ENCODE measurements around the gene DUSP15.

Gene DUSP15

GRCh38 chr20:31913431-31914157 is 43.3 kb upstream of the DUSP15 start:
- Histone ChIP-seq H3K9me3 (ENCODE audit: control insufficient read depth, low read length) (no peaks in the 10 kb centered on the region), H3K27me3 (ENCODE audit: control insufficient read depth in 1 of 2, insufficient read depth in 1 of 2, low read length in 2 of 2) (peaks cover 63 to 84% of the 10 kb centered on the region in 2 experiments), H2BK120ac (ENCODE audit: low read depth, low read length) (no peak overlapping the region), H3K4me3 (ENCODE audit: insufficient read depth in 1 of 2, low read depth in 1 of 2, low read length in 2 of 2) (no peak overlapping the region), H2AFZ (ENCODE audit: low read depth, low read length) (no peak overlapping the region), H3K9ac (ENCODE audit: low read length) (no peak overlapping the region), H2AK5ac (ENCODE audit: low read length, severe bottlenecking) (no peak overlapping the region), H3K18ac (ENCODE audit: low read depth in 1 of 2, low read length in 2 of 2) (no peak overlapping the region), H2BK5ac (ENCODE audit: low read depth, low read length, poor library complexity, severe bottlenecking) (no peak overlapping the region), H4K91ac (ENCODE audit: low read length) (no peak overlapping the region), H3K27ac (ENCODE audit: low read length, poor library complexity, severe bottlenecking) (no peak overlapping the region), H3K4me2 (ENCODE audit: low read length, poor library complexity, severe bottlenecking) (no peak overlapping the region), H3K36me3 (ENCODE audit: control insufficient read depth in 1 of 2, insufficient read depth in 2 of 2, low read depth in 1 of 2, low read length in 2 of 2) (no peaks in the 10 kb centered on the region), H3K4ac (ENCODE audit: low read depth in 1 of 2, low read length in 2 of 2) (no peak overlapping the region), H3K23ac (ENCODE audit: low read length in 2 of 2) (no peak overlapping the region), H3K4me1 (ENCODE audit: control insufficient read depth, insufficient read depth, low read depth, low read length) (no peaks in the 10 kb centered on the region), H2BK12ac (ENCODE audit: low read length in 2 of 2) (no peak overlapping the region), H2BK15ac (ENCODE audit: low read depth, poor library complexity, severe bottlenecking) (no peak overlapping the region), H3K79me1 (replicated peaks; ENCODE audit: low read length, poor library complexity, severe bottlenecking) (no peaks in the 10 kb centered on the region), H4K8ac (ENCODE audit: low read length) (no peak overlapping the region), H3K14ac (ENCODE audit: low read length in 2 of 2) (peak overlapping the region in 1 of 2 experiments; percentile 61)
- DNase-seq: no peak
- WGBS: 81% methylated on average over 15 of the region's 15 CpGs

GRCh38 chr20:31910071-31910803 is 39.9 kb upstream of the DUSP15 start:
- Histone ChIP-seq H3K23ac (ENCODE audit: low read length in 2 of 2) (no peak overlapping the region), H2BK120ac (ENCODE audit: low read depth, low read length) (no peak overlapping the region), H3K18ac (ENCODE audit: low read depth in 1 of 2, low read length in 2 of 2) (no peak overlapping the region), H2AK5ac (ENCODE audit: low read length, severe bottlenecking) (no peak overlapping the region), H3K14ac (ENCODE audit: low read length in 2 of 2) (no peak overlapping the region), H3K27me3 (ENCODE audit: control insufficient read depth in 1 of 2, insufficient read depth in 1 of 2, low read length in 2 of 2) (peaks cover 43 to 59% of the 10 kb centered on the region in 2 experiments), H3K4me1 (ENCODE audit: control insufficient read depth, insufficient read depth, low read depth, low read length) (no peaks in the 10 kb centered on the region), H3K4me2 (ENCODE audit: low read length, poor library complexity, severe bottlenecking) (no peak overlapping the region), H3K79me1 (replicated peaks; ENCODE audit: low read length, poor library complexity, severe bottlenecking) (no peaks in the 10 kb centered on the region), H3K36me3 (ENCODE audit: control insufficient read depth in 1 of 2, insufficient read depth in 2 of 2, low read depth in 1 of 2, low read length in 2 of 2) (no peaks in the 10 kb centered on the region), H2BK5ac (ENCODE audit: low read depth, low read length, poor library complexity, severe bottlenecking) (no peak overlapping the region), H4K8ac (ENCODE audit: low read length) (no peak overlapping the region), H2BK12ac (ENCODE audit: low read length in 2 of 2) (no peak overlapping the region), H2AFZ (ENCODE audit: low read depth, low read length) (no peak overlapping the region), H3K9me3 (ENCODE audit: control insufficient read depth, low read length) (no peaks in the 10 kb centered on the region), H4K91ac (ENCODE audit: low read length) (no peak overlapping the region), H3K27ac (ENCODE audit: low read length, poor library complexity, severe bottlenecking) (no peak overlapping the region), H3K9ac (ENCODE audit: low read length) (no peak overlapping the region), H2BK15ac (ENCODE audit: low read depth, poor library complexity, severe bottlenecking) (no peak overlapping the region), H3K4ac (ENCODE audit: low read depth in 1 of 2, low read length in 2 of 2) (no peak overlapping the region), H3K4me3 (ENCODE audit: insufficient read depth in 1 of 2, low read depth in 1 of 2, low read length in 2 of 2) (no peak overlapping the region)
- no peak for DNase-seq
- 83% methylated on average over 4 of the region's 4 CpGs for WGBS

DNA sequence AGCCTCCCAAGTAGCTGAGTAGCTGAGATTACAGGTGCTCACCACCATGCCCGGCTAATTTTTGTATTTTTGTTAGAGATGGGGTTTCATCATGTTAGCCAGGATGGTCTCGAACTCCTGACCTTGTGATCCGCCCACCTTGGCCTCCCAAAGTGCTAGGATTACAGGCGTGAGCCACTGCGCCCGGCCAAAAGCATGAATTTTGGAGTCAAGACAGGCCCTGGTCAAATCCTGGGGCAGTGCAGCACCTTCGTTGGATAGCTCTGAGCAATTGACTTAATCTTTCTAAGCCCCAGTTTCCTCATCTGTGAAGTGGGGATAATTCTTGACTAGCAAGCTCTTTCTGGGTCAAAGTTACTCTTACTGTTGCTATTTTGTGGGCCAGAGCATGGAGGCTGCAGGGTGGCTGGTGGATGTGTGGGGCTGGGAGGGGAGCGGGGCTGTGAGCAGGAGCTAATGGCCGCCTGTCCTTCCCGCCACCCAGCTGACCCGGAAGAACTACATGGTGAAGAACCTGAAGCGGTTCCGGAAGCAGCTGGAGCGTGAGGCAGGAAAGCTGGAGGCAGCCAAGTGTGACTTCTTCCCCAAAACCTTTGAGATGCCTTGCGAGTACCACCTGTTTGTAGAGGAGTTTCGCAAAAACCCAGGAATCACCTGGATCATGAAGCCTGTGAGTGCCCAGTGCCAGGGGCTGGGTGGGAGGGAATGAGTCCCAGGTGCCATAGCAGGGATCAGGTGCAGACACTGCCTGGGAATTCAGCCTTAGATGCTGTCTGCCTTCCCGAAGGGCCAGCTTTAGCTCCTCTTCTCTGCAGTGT is 39.1 kb upstream of the DUSP15 start:
- H4K91ac ChIP-seq (ENCODE audit: low read length): no peak overlapping the region
- no peak overlapping the region for H2AK5ac ChIP-seq (ENCODE audit: low read length, severe bottlenecking)
- no peak for DNase-seq
- H3K14ac ChIP-seq (ENCODE audit: low read length in 2 of 2): no peak overlapping the region
- peaks cover 39 to 54% of the 10 kb centered on the region in 2 experiments for H3K27me3 ChIP-seq (ENCODE audit: control insufficient read depth in 1 of 2, insufficient read depth in 1 of 2, low read length in 2 of 2)
- H3K18ac ChIP-seq (ENCODE audit: low read depth in 1 of 2, low read length in 2 of 2): no peak overlapping the region
- H2BK15ac ChIP-seq (ENCODE audit: low read depth, poor library complexity, severe bottlenecking): no peak overlapping the region
- no peaks in the 10 kb centered on the region for H3K9me3 ChIP-seq (ENCODE audit: control insufficient read depth, low read length)
- no peak overlapping the region for H3K27ac ChIP-seq (ENCODE audit: low read length, poor library complexity, severe bottlenecking)
- H2BK120ac ChIP-seq (ENCODE audit: low read depth, low read length): no peak overlapping the region
- H2AFZ ChIP-seq (ENCODE audit: low read depth, low read length): no peak overlapping the region
- H3K4me3 ChIP-seq (ENCODE audit: insufficient read depth in 1 of 2, low read depth in 1 of 2, low read length in 2 of 2): no peak overlapping the region
- H3K79me1 ChIP-seq (replicated peaks; ENCODE audit: low read length, poor library complexity, severe bottlenecking): no peaks in the 10 kb centered on the region
- WGBS: 88% methylated on average over 17 of the region's 17 CpGs
- H3K4ac ChIP-seq (ENCODE audit: low read depth in 1 of 2, low read length in 2 of 2): no peak overlapping the region
- no peak overlapping the region for H3K4me2 ChIP-seq (ENCODE audit: low read length, poor library complexity, severe bottlenecking)
- H3K23ac ChIP-seq (ENCODE audit: low read length in 2 of 2): no peak overlapping the region
- no peak overlapping the region for H2BK5ac ChIP-seq (ENCODE audit: low read depth, low read length, poor library complexity, severe bottlenecking)
- no peaks in the 10 kb centered on the region for H3K36me3 ChIP-seq (ENCODE audit: control insufficient read depth in 1 of 2, insufficient read depth in 2 of 2, low read depth in 1 of 2, low read length in 2 of 2)
- no peak overlapping the region for H3K9ac ChIP-seq (ENCODE audit: low read length)
- H2BK12ac ChIP-seq (ENCODE audit: low read length in 2 of 2): no peak overlapping the region
- no peak overlapping the region for H4K8ac ChIP-seq (ENCODE audit: low read length)
- no peaks in the 10 kb centered on the region for H3K4me1 ChIP-seq (ENCODE audit: control insufficient read depth, insufficient read depth, low read depth, low read length)

GRCh38 chr20:31908424-31908823 is 38.1 kb upstream of the DUSP15 start:
- Histone ChIP-seq H2AK5ac (ENCODE audit: low read length, severe bottlenecking) (no peak overlapping the region), H2BK120ac (ENCODE audit: low read depth, low read length) (no peak overlapping the region), H2BK15ac (ENCODE audit: low read depth, poor library complexity, severe bottlenecking) (no peak overlapping the region), H3K27me3 (ENCODE audit: control insufficient read depth in 1 of 2, insufficient read depth in 1 of 2, low read length in 2 of 2) (peaks cover 31 to 44% of the 10 kb centered on the region in 2 experiments), H2BK5ac (ENCODE audit: low read depth, low read length, poor library complexity, severe bottlenecking) (no peak overlapping the region), H3K4me1 (ENCODE audit: control insufficient read depth, insufficient read depth, low read depth, low read length) (no peaks in the 10 kb centered on the region), H3K4ac (ENCODE audit: low read depth in 1 of 2, low read length in 2 of 2) (no peak overlapping the region), H3K4me3 (ENCODE audit: insufficient read depth in 1 of 2, low read depth in 1 of 2, low read length in 2 of 2) (no peak overlapping the region), H4K91ac (ENCODE audit: low read length) (no peak overlapping the region), H3K9me3 (ENCODE audit: control insufficient read depth, low read length) (no peaks in the 10 kb centered on the region), H4K8ac (ENCODE audit: low read length) (no peak overlapping the region), H2AFZ (ENCODE audit: low read depth, low read length) (no peak overlapping the region), H3K4me2 (ENCODE audit: low read length, poor library complexity, severe bottlenecking) (no peak overlapping the region), H3K79me1 (replicated peaks; ENCODE audit: low read length, poor library complexity, severe bottlenecking) (no peaks in the 10 kb centered on the region), H2BK12ac (ENCODE audit: low read length in 2 of 2) (no peak overlapping the region), H3K23ac (ENCODE audit: low read length in 2 of 2) (no peak overlapping the region), H3K14ac (ENCODE audit: low read length in 2 of 2) (no peak overlapping the region), H3K9ac (ENCODE audit: low read length) (no peak overlapping the region), H3K18ac (ENCODE audit: low read depth in 1 of 2, low read length in 2 of 2) (no peak overlapping the region), H3K27ac (ENCODE audit: low read length, poor library complexity, severe bottlenecking) (no peak overlapping the region), H3K36me3 (ENCODE audit: control insufficient read depth in 1 of 2, insufficient read depth in 2 of 2, low read depth in 1 of 2, low read length in 2 of 2) (no peaks in the 10 kb centered on the region)
- WGBS: 82% methylated on average over 11 of the region's 11 CpGs
- DNase-seq: no peak

Data from mesenchymal stem cell (in vitro differentiated cells and primary cell).